Measurements from ENCODE around the gene UGGT2. TPM values are rescaled to one million over a fixed set of nuclear protein-coding genes. Genes with fewer than 3 reads are reported as not detected.

The UGGT2 gene
- total RNA-seq, 2 experiments from 2014 or later = 1.8 TPM; not detected in 1

DNA sequence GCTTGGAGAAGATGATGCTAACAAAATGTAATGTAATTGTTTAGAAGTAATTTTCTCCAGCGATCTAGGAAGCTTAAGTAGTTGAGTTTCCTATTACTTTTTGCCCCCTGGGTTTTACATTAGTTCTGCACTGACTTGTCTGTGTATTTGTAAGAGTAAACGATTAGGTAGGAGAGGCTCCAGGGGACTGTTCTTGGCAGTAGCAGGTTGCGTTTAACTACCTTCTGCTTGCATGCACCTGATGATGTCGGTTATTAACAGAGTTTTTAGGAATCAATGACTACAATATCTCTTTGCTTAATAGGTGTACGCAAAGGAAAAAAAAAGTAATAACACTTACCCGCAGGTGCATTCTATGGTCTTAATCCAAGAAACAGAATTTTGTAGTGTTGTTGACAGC, 18.3 kb upstream of the UGGT2 start:
- no peaks in the 10 kb centered on the region for H3K9me3 ChIP-seq (ENCODE audit: low read length)
- H3K4me1 ChIP-seq (ENCODE audit: insufficient read depth, low read length, poor library complexity, severe bottlenecking) = no peaks in the 10 kb centered on the region
- TF ChIP-seq EZH2phosphoT487 (IDR thresholded peaks at IDR 0.05; ENCODE audit: borderline replicate concordance, low read depth, low read length) = no peak
- TF ChIP-seq, protein P1, sequence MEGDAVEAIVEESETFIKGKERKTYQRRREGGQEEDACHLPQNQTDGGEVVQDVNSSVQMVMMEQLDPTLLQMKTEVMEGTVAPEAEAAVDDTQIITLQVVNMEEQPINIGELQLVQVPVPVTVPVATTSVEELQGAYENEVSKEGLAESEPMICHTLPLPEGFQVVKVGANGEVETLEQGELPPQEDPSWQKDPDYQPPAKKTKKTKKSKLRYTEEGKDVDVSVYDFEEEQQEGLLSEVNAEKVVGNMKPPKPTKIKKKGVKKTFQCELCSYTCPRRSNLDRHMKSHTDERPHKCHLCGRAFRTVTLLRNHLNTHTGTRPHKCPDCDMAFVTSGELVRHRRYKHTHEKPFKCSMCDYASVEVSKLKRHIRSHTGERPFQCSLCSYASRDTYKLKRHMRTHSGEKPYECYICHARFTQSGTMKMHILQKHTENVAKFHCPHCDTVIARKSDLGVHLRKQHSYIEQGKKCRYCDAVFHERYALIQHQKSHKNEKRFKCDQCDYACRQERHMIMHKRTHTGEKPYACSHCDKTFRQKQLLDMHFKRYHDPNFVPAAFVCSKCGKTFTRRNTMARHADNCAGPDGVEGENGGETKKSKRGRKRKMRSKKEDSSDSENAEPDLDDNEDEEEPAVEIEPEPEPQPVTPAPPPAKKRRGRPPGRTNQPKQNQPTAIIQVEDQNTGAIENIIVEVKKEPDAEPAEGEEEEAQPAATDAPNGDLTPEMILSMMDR (conservative IDR thresholded peaks at IDR 0.05; ENCODE audit: low read length) = no peak
- H3K4me3 ChIP-seq (ENCODE audit: low read depth, low read length, poor library complexity, severe bottlenecking) = no peak overlapping the region
- H3K36me3 ChIP-seq (ENCODE audit: insufficient read depth, low read length) = no peaks in the 10 kb centered on the region
- no peak for DNase-seq (ENCODE audit: low spot score)
- H2AFZ ChIP-seq (ENCODE audit: low read length) = no peak overlapping the region
- no peak overlapping the region for H3K27ac ChIP-seq (ENCODE audit: low read depth, low read length, poor library complexity, severe bottlenecking)
- H4K20me1 ChIP-seq (ENCODE audit: insufficient read depth, low read length) = no peaks in the 10 kb centered on the region
- H3K4me2 ChIP-seq (ENCODE audit: low read length) = no peak overlapping the region
- ChIA-PET POLR2A (no interaction called here), CTCF (ENCODE audit: unreplicated experiment) (no interaction called here)
- no peaks in the 10 kb centered on the region for H3K9me2 ChIP-seq (ENCODE audit: insufficient read depth, low read length)
- intact Hi-C loops (cut with micrococcal nuclease; ENCODE audit: unreplicated experiment) = no loop called here
- no TSS peak for BruUV-seq (replicated peaks)
- no peaks in the 10 kb centered on the region for H3K79me2 ChIP-seq (ENCODE audit: insufficient read depth, low read depth, low read length)

GRCh38 chr13:96068729-96069128, 15.5 kb upstream of the UGGT2 start:
- Histone ChIP-seq H3K9me3 (ENCODE audit: low read length) (no peaks in the 10 kb centered on the region), H2AFZ (ENCODE audit: low read length) (no peak overlapping the region), H3K4me2 (ENCODE audit: low read length) (no peak overlapping the region), H3K4me3 (ENCODE audit: low read depth, low read length, poor library complexity, severe bottlenecking) (no peak overlapping the region), H3K36me3 (ENCODE audit: insufficient read depth, low read length) (no peaks in the 10 kb centered on the region), H3K9me2 (ENCODE audit: insufficient read depth, low read length) (no peaks in the 10 kb centered on the region), H3K4me1 (ENCODE audit: insufficient read depth, low read length, poor library complexity, severe bottlenecking) (no peaks in the 10 kb centered on the region), H3K79me2 (ENCODE audit: insufficient read depth, low read depth, low read length) (no peaks in the 10 kb centered on the region), H4K20me1 (ENCODE audit: insufficient read depth, low read length) (no peaks in the 10 kb centered on the region), H3K27ac (ENCODE audit: low read depth, low read length, poor library complexity, severe bottlenecking) (no peak overlapping the region)
- DNase-seq (ENCODE audit: low spot score) = no peak
- CTCF ChIA-PET (ENCODE audit: unreplicated experiment) = no interaction called here
- POLR2A ChIA-PET = no interaction called here
- intact Hi-C loops (cut with micrococcal nuclease; ENCODE audit: unreplicated experiment) = no loop called here
- BruUV-seq (replicated peaks) = no TSS peak
- TF ChIP-seq EZH2phosphoT487 (IDR thresholded peaks at IDR 0.05; ENCODE audit: borderline replicate concordance, low read depth, low read length) = no peak
- TF ChIP-seq, protein P1 (conservative IDR thresholded peaks at IDR 0.05; ENCODE audit: low read length) = no peak

DNA sequence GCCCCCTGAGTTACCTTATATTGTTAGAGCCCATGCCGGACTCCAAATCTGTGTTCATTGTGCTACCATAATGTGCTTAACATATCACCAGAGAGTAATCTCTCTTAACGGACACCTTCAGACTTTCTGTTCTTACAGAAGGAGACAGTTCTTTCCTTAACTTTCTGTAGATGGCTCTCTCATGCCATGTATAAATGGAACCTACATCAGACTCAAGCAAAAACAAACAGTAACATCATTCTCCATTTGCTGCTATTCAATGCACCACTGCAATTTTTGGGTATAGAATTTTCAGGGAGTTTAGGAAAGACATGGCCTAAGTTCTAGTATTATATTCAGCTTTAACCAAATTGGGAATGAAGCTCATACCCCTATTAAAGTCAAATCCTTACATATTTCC, 12.6 kb upstream of the UGGT2 start:
- no peaks in the 10 kb centered on the region for H3K36me3 ChIP-seq (ENCODE audit: insufficient read depth, low read length)

More for the DNA sequence above, 12.6 kb upstream of the UGGT2 start:
- no peaks in the 10 kb centered on the region for H4K20me1 ChIP-seq (ENCODE audit: insufficient read depth, low read length)
- ChIA-PET CTCF (ENCODE audit: unreplicated experiment) (no interaction called here), POLR2A (no interaction called here)
- BruUV-seq (replicated peaks) = no TSS peak
- no peak overlapping the region for H3K27ac ChIP-seq (ENCODE audit: low read depth, low read length, poor library complexity, severe bottlenecking)
- H3K4me2 ChIP-seq (ENCODE audit: low read length) = no peak overlapping the region
- TF ChIP-seq, protein P1 (conservative IDR thresholded peaks at IDR 0.05; ENCODE audit: low read length) = no peak
- no peak for TF ChIP-seq EZH2phosphoT487 (IDR thresholded peaks at IDR 0.05; ENCODE audit: borderline replicate concordance, low read depth, low read length)
- no peak overlapping the region for H2AFZ ChIP-seq (ENCODE audit: low read length)
- no peaks in the 10 kb centered on the region for H3K9me3 ChIP-seq (ENCODE audit: low read length)
- no peaks in the 10 kb centered on the region for H3K79me2 ChIP-seq (ENCODE audit: insufficient read depth, low read depth, low read length)
- intact Hi-C loops (cut with micrococcal nuclease; ENCODE audit: unreplicated experiment) = no loop called here
- H3K9me2 ChIP-seq (ENCODE audit: insufficient read depth, low read length) = no peaks in the 10 kb centered on the region
- H3K4me3 ChIP-seq (ENCODE audit: low read depth, low read length, poor library complexity, severe bottlenecking) = no peak overlapping the region
- no peak for DNase-seq (ENCODE audit: low spot score)
- no peaks in the 10 kb centered on the region for H3K4me1 ChIP-seq (ENCODE audit: insufficient read depth, low read length, poor library complexity, severe bottlenecking)

All from OCI-LY7 (cell line).